OCI-LY1 (cell line): Measurements from ENCODE around the gene HMG20A.

Experiments used
- H2AFZ ChIP-seq: fragments of 200-600 bp; sonication (generic), shearing (Covaris generic); 2 replicates; pipeline ENCODE4 v1.6.0; 2014; ENCODE audit warnings: antibody characterized with exemption, mild to moderate bottlenecking, low read length
- H3F3A ChIP-seq: fragments of 200-600 bp; sonication (generic), shearing (Covaris generic); 2 replicates; pipeline ENCODE4 v1.6.0; 2014; ENCODE audit warnings: mild to moderate bottlenecking, antibody characterized with exemption, low read length, moderate library complexity; ENCODE audit not compliant: insufficient read depth
- H3K27ac ChIP-seq: fragments of 200-600 bp; sonication (generic); 2 replicates; pipeline ENCODE4 v1.5.1; 2014; ENCODE audit warnings: low read length, mixed run types, mild to moderate bottlenecking, low read depth; ENCODE audit not compliant: poor library complexity, severe bottlenecking
- H3K27me3 ChIP-seq: fragments of 200-600 bp; sonication (generic); 2 replicates; pipeline ENCODE4 v1.6.0; 2014; ENCODE audit warnings: antibody characterized with exemption, mild to moderate bottlenecking, low read length, moderate library complexity; ENCODE audit not compliant: insufficient read depth
- H3K36me3 ChIP-seq: fragments of 200-600 bp; sonication (generic); 2 replicates; pipeline ENCODE4 v1.6.1; 2014; ENCODE audit warnings: mild to moderate bottlenecking, antibody characterized with exemption, low read length, moderate library complexity, mixed read lengths; ENCODE audit not compliant: insufficient read depth
- H3K4me1 ChIP-seq: fragments of 200-600 bp; sonication (generic); 2 replicates; pipeline ENCODE4 v1.5.1; 2014; ENCODE audit warnings: mild to moderate bottlenecking, low read length, moderate library complexity; ENCODE audit not compliant: insufficient read depth, severe bottlenecking
- H3K4me2 ChIP-seq: fragments of 200-600 bp; sonication (generic), shearing (Covaris generic); 2 replicates; pipeline ENCODE4 v1.6.1; 2014; ENCODE audit warnings: low read length
- H3K4me3 ChIP-seq: fragments of 200-600 bp; sonication (generic); 2 replicates; pipeline ENCODE4 v1.5.1; 2014; ENCODE audit warnings: low read length, low read depth, mild to moderate bottlenecking, mixed read lengths; ENCODE audit not compliant: poor library complexity, severe bottlenecking
- H3K79me2 ChIP-seq: fragments of 200-600 bp; shearing (Covaris generic); 2 replicates; pipeline ENCODE4 v1.6.1; 2016; ENCODE audit warnings: mixed run types, low read length, mixed read lengths; ENCODE audit not compliant: insufficient read depth
- H3K9ac ChIP-seq: fragments of 200-600 bp; sonication (generic), shearing (Covaris generic); 2 replicates; pipeline ENCODE4 v1.6.1; 2014; ENCODE audit warnings: mild to moderate bottlenecking, low read length, mixed read lengths
- H3K9me2 ChIP-seq: fragments of 200-600 bp; sonication (generic), shearing (Covaris generic); 2 replicates; pipeline ENCODE4 v1.6.1; 2014; ENCODE audit warnings: low read depth, mild to moderate bottlenecking, low read length, mixed read lengths
- H3K9me3 ChIP-seq: fragments of 200-600 bp; shearing (Covaris generic); 2 replicates; pipeline ENCODE4 v1.6.1; 2014; ENCODE audit warnings: low read length, mixed read lengths
- H4K20me1 ChIP-seq: fragments of 200-600 bp; sonication (generic), shearing (Covaris generic); 2 replicates; pipeline ENCODE4 v1.6.0; 2016; ENCODE audit warnings: mild to moderate bottlenecking, low read length; ENCODE audit not compliant: insufficient read depth
- CTCF ChIP-seq: fragments of 200-600 bp; sonication (generic), shearing (Covaris generic); IDR thresholded peaks from 2 replicates; pipeline ENCODE4 v1.5.1; 2017; ENCODE audit warnings: mild to moderate bottlenecking, antibody characterized with exemption, low read length, moderate library complexity, mixed read lengths
- EZH2 ChIP-seq: fragments of 200-600 bp; sonication (generic), shearing (Covaris generic); IDR thresholded peaks from 2 replicates; pipeline ENCODE4 v1.8.0; 2017; ENCODE audit warnings: borderline replicate concordance, mixed run types, mild to moderate bottlenecking, antibody characterized with exemption, low read length, moderate library complexity, mixed read lengths

The HMG20A gene

GRCh38 chr15:77473328-77473727, 52.6 kb downstream of the HMG20A start:
- Histone ChIP-seq H2AFZ (no peak overlapping the region), H3K9ac (no peak overlapping the region), H4K20me1 (no peaks in the 10 kb centered on the region), H3K9me2 (no peaks in the 10 kb centered on the region), H3K79me2 (no peaks in the 10 kb centered on the region), H3K9me3 (no peaks in the 10 kb centered on the region), H3K36me3 (peaks cover 71% of the 10 kb centered on the region), H3K4me3 (no peak overlapping the region), H3K27me3 (no peaks in the 10 kb centered on the region), H3K4me2 (no peak overlapping the region), H3K27ac (no peak overlapping the region), H3K4me1 (no peaks in the 10 kb centered on the region), H3F3A (no peaks in the 10 kb centered on the region)
- no peak for TF ChIP-seq EZH2
- TF ChIP-seq CTCF: no peak

GRCh38 chr15:77474310-77474988, 53.8 kb downstream of the HMG20A start:
- no peaks in the 10 kb centered on the region for H4K20me1 ChIP-seq
- no peak overlapping the region for H3K27ac ChIP-seq
- no peak overlapping the region for H3K9ac ChIP-seq
- no peaks in the 10 kb centered on the region for H3K9me3 ChIP-seq
- no peaks in the 10 kb centered on the region for H3K79me2 ChIP-seq
- peaks cover 76% of the 10 kb centered on the region for H3K36me3 ChIP-seq
- H3F3A ChIP-seq: no peaks in the 10 kb centered on the region
- no peak for TF ChIP-seq EZH2
- TF ChIP-seq CTCF: no peak
- no peaks in the 10 kb centered on the region for H3K9me2 ChIP-seq
- H3K27me3 ChIP-seq: no peaks in the 10 kb centered on the region
- H2AFZ ChIP-seq: no peak overlapping the region
- H3K4me2 ChIP-seq: no peak overlapping the region
- H3K4me1 ChIP-seq: no peaks in the 10 kb centered on the region
- no peak overlapping the region for H3K4me3 ChIP-seq

GRCh38 chr15:77475001-77475400, 54.3 kb downstream of the HMG20A start:
- Histone ChIP-seq H3K36me3 (peaks cover 78% of the 10 kb centered on the region), H4K20me1 (no peaks in the 10 kb centered on the region), H3K9ac (no peak overlapping the region), H3K4me2 (no peak overlapping the region), H3K4me3 (no peak overlapping the region), H3K27ac (no peak overlapping the region), H2AFZ (no peak overlapping the region), H3K9me3 (no peaks in the 10 kb centered on the region), H3F3A (no peaks in the 10 kb centered on the region), H3K27me3 (no peaks in the 10 kb centered on the region), H3K4me1 (no peaks in the 10 kb centered on the region), H3K79me2 (no peaks in the 10 kb centered on the region), H3K9me2 (no peaks in the 10 kb centered on the region)
- TF ChIP-seq EZH2 (no peak), CTCF (no peak)
